Kasumi-1 (cell line): Measurements from ENCODE around the gene GINS1.
"Not testable (repeated sequence)": the region's sequence is repeated elsewhere in the genome, so short reads cannot be mapped to it uniquely, and the experiment has no call there.

ENCODE experiments used
- DNase-seq, 2 experiments: peaks; one replicate each; lab custom pipeline; 2025; lab: John Stamatoyannopoulos, UW

GINS1 gene

GRCh38 chr20:25389858-25390537 lies 17.5 kb upstream of the GINS1 start:
- no peak for DNase-seq

GRCh38 chr20:25390538-25391528 lies 16.6 kb upstream of the GINS1 start, which contains the start of gene ABHD12:
TSS of gene ABHD12 (minus strand) at chr20:25390835. CDS start at chr20:25390703, 132 bp downstream.
- peak; percentile 93 to 94 for DNase-seq

- no peak for DNase-seq
These were observed 13.2 kb upstream of the GINS1 start for GRCh38 chr20:25394276-25394675.

- DNase-seq = no peak
These were observed 12.5 kb upstream of the GINS1 start for GRCh38 chr20:25394996-25395395.

GRCh38 chr20:25397096-25397495 lies 10.4 kb upstream of the GINS1 start:
- no peak for DNase-seq

GRCh38 chr20:25397821-25398220 lies 9.7 kb upstream of the GINS1 start:
- no peak for DNase-seq

- no peak for DNase-seq
These were observed 9.0 kb upstream of the GINS1 start for GRCh38 chr20:25398376-25399036.

GRCh38 chr20:25399037-25399430 lies 8.4 kb upstream of the GINS1 start:
- DNase-seq = peak; percentile 74 to 84

- DNase-seq = not testable (repeated sequence)
These were observed 7.2 kb upstream of the GINS1 start for GRCh38 chr20:25400291-25400732.

- DNase-seq = no peak
These were observed 4.9 kb upstream of the GINS1 start for GRCh38 chr20:25402583-25402982.

- no peak for DNase-seq
These were observed 686 bp downstream of the GINS1 start for GRCh38 chr20:25408170-25408547.

GRCh38 chr20:25408890-25409289 lies 1.4 kb downstream of the GINS1 start:
- no peak for DNase-seq

- DNase-seq = no peak
These were observed 11.3 kb downstream of the GINS1 start for GRCh38 chr20:25418776-25419175.

- no peak for DNase-seq
These were observed 13.6 kb downstream of the GINS1 start for GRCh38 chr20:25421102-25421501.

GRCh38 chr20:25422032-25422431 lies 14.6 kb downstream of the GINS1 start:
- DNase-seq = no peak

- DNase-seq = no peak
These were observed 17.1 kb downstream of the GINS1 start for GRCh38 chr20:25424536-25424935.

GRCh38 chr20:25437153-25437581 lies 29.7 kb downstream of the GINS1 start:
- DNase-seq = no peak

- DNase-seq = peak in 1 of 2 experiments; percentile 21
These were observed 31.9 kb downstream of the GINS1 start for GRCh38 chr20:25439328-25439727.

GRCh38 chr20:25444556-25444955 lies 37.1 kb downstream of the GINS1 start:
- DNase-seq = no peak

GRCh38 chr20:25447671-25448070 lies 40.2 kb downstream of the GINS1 start:
- no peak for DNase-seq

GRCh38 chr20:25452333-25452732 lies 44.9 kb downstream of the GINS1 start:
- no peak for DNase-seq
